Measurements from ENCODE around the gene PXYLP1. TPM values are rescaled to one million over a fixed set of nuclear protein-coding genes. Genes with fewer than 3 reads are reported as not detected.

PXYLP1 gene
- total and polyA plus RNA-seq, 9 of the 15 experiments (the other 6 are each of a cell fraction or from before 2014, with no cell fraction given): 0.80 to 2.9 (median 1.3) TPM

- TF ChIP-seq REST (IDR thresholded peaks at IDR 0.05; ENCODE audit: borderline replicate concordance): peak; percentile 62; the same call in 1 of the 2 replicates
- no peak for TF ChIP-seq REST (CRISPR knock-in tag; IDR thresholded peaks at IDR 0.05; ENCODE audit: low read depth)
- TF ChIP-seq MTA3 (IDR thresholded peaks at IDR 0.05; ENCODE audit: borderline replicate concordance): no peak
- no peak for TF ChIP-seq ZNF707 (CRISPR knock-in tag; conservative IDR thresholded peaks at IDR 0.05)
- TF ChIP-seq L3MBTL2 (IDR thresholded peaks at IDR 0.05): peak; percentile 44
- TF ChIP-seq ID3 (CRISPR knock-in tag; IDR thresholded peaks at IDR 0.05): no peak
- TF ChIP-seq ID3 (tag; IDR thresholded peaks at IDR 0.05): no peak
- TF ChIP-seq HNRNPUL1 (IDR thresholded peaks at IDR 0.05; ENCODE audit: low read length): no peak
Observed at GRCh38 chr3:141303481-141304223, 72.0 kb downstream of the PXYLP1 start (continued).

Measured in K562 (cell line).